Measurements from ENCODE around the gene POLA1. TPM values are rescaled to one million over a fixed set of nuclear protein-coding genes. Genes with fewer than 3 reads are reported as not detected.

POLA1 gene
- 10 to 100 TPM; 24.4 to 53.6 TPM for total RNA-seq
- 17.1 TPM for polyA plus RNA-seq (2013, experiment 1 of 2)
- 18.3 TPM for polyA plus RNA-seq (2013, experiment 2 of 2)
- long read RNA-seq, experiment 1, full-length matches to known transcripts: 1 of 8 reads
- long read RNA-seq, experiment 1, partial matches to known transcripts: 4 of 8 reads
- long read RNA-seq, experiment 1, other reads (novel, unspliced or antisense): 3 of 8 reads
- long read RNA-seq, experiment 2, full-length matches to known transcripts: 9 of 35 reads
- long read RNA-seq, experiment 2, partial matches to known transcripts: 12 of 35 reads
- long read RNA-seq, experiment 2, other reads (novel, unspliced or antisense): 14 of 35 reads
- long read RNA-seq, experiment 3, full-length matches to known transcripts: 38 of 143 reads
- long read RNA-seq, experiment 3, partial matches to known transcripts: 84 of 143 reads
- long read RNA-seq, experiment 3, other reads (novel, unspliced or antisense): 21 of 143 reads
- long read RNA-seq, experiment 4, partial matches to known transcripts: 0 of 1 reads
- long read RNA-seq, experiment 4, other reads (novel, unspliced or antisense): 1 of 1 reads

- peak; percentile 16 for TF ChIP-seq CTCF (conservative IDR thresholded peaks at IDR 0.05)
- peak within 1 kb of the TSS; percentile 49 for H3K27ac ChIP-seq (ENCODE audit: low read depth, low read length)
- H3K27ac Mint-ChIP-seq: peak within 1 kb of the TSS; percentile 99
- no peaks in the 10 kb centered on the region for H3K36me3 ChIP-seq (ENCODE audit: control insufficient read depth, insufficient read depth, low read length)
- H3K4me1 ChIP-seq (ENCODE audit: control insufficient read depth, insufficient read depth, low read length): no peaks in the 10 kb centered on the region
- DNase-seq: peak; percentile 100
- peaks cover 4% of the 10 kb centered on the region for H3K36me3 Mint-ChIP-seq (ENCODE audit: low read depth)
- peaks cover 21% of the 10 kb centered on the region for H3K4me1 Mint-ChIP-seq
- no peaks in the 10 kb centered on the region for H3K9me3 ChIP-seq (ENCODE audit: control insufficient read depth, low read length)
- no peaks in the 10 kb centered on the region for H3K27me3 ChIP-seq (ENCODE audit: control insufficient read depth, insufficient read depth, low read length, poor library complexity, severe bottlenecking)
- H3K9ac ChIP-seq (ENCODE audit: extremely low read depth, low read length, poor library complexity, severe bottlenecking): peak within 1 kb of the TSS; percentile 86
- 0% methylated on average over 64 of the region's 70 CpGs; no CpG with 5 or more reads in 1 of the 2 experiments for WGBS, 2 experiments (ENCODE audit: insufficient coverage in 1 of 2, insufficient read length in 1 of 2)
- peak within 1 kb of the TSS; percentile 95 for H3K4me3 Mint-ChIP-seq
- H3K4me3 ChIP-seq (ENCODE audit: low read length): peak within 1 kb of the TSS; percentile 93
- peaks cover 2% of the 10 kb centered on the region for H3K9me3 Mint-ChIP-seq
- H3K27me3 Mint-ChIP-seq (ENCODE audit: insufficient read depth): no peaks in the 10 kb centered on the region
These were observed at the start of gene POLA1 for GRCh38 chrX:24693453-24694202. Gene POLA1 (plus strand): TSS chrX:24693918. CDS start chrX:24693962, 44 bp downstream.

- H3K27ac ChIP-seq (ENCODE audit: low read depth, low read length): no peak overlapping the region
- no peaks in the 10 kb centered on the region for H3K9me3 Mint-ChIP-seq
- peaks cover 11% of the 10 kb centered on the region for H3K27me3 Mint-ChIP-seq (ENCODE audit: insufficient read depth)
- DNase-seq: peak; percentile 56
- H3K4me3 Mint-ChIP-seq: peak overlapping the region; percentile 69
- peak overlapping the region; percentile 80 for H3K4me3 ChIP-seq (ENCODE audit: low read length)
- H3K9me3 ChIP-seq (ENCODE audit: control insufficient read depth, low read length): no peaks in the 10 kb centered on the region
- H3K4me1 ChIP-seq (ENCODE audit: control insufficient read depth, insufficient read depth, low read length): no peaks in the 10 kb centered on the region
- H3K36me3 Mint-ChIP-seq (ENCODE audit: low read depth): no peaks in the 10 kb centered on the region
- no peaks in the 10 kb centered on the region for H3K36me3 ChIP-seq (ENCODE audit: control insufficient read depth, insufficient read depth, low read length)
- peak overlapping the region; percentile 32 for H3K27ac Mint-ChIP-seq
- peak overlapping the region; percentile 34 for H3K9ac ChIP-seq (ENCODE audit: extremely low read depth, low read length, poor library complexity, severe bottlenecking)
- H3K27me3 ChIP-seq (ENCODE audit: control insufficient read depth, insufficient read depth, low read length, poor library complexity, severe bottlenecking): no peaks in the 10 kb centered on the region
- TF ChIP-seq CTCF (conservative IDR thresholded peaks at IDR 0.05): no peak
- 13% methylated on average over 8 of the region's 10 CpGs; no CpG with 5 or more reads in 1 of the 2 experiments for WGBS, 2 experiments (ENCODE audit: insufficient coverage in 1 of 2, insufficient read length in 1 of 2)
- peaks cover 20% of the 10 kb centered on the region for H3K4me1 Mint-ChIP-seq
These were observed 47.7 kb upstream of the POLA1 start for GRCh38 chrX:24646006-24646405.

- Mint-ChIP-seq H3K27ac (peak overlapping the region; percentile 96), H3K4me3 (peak overlapping the region; percentile 69), H3K36me3 (ENCODE audit: low read depth) (no peaks in the 10 kb centered on the region), H3K27me3 (ENCODE audit: insufficient read depth) (peaks cover 11% of the 10 kb centered on the region), H3K9me3 (no peaks in the 10 kb centered on the region), H3K4me1 (peaks cover 20% of the 10 kb centered on the region)
- peak overlapping the region; percentile 80 for H3K4me3 ChIP-seq (ENCODE audit: low read length)
- H3K9ac ChIP-seq (ENCODE audit: extremely low read depth, low read length, poor library complexity, severe bottlenecking): peak overlapping the region; percentile 34
- peak; percentile 12 for TF ChIP-seq CTCF (conservative IDR thresholded peaks at IDR 0.05)
- H3K27ac ChIP-seq (ENCODE audit: low read depth, low read length): peak overlapping the region; percentile 73
- no peak for DNase-seq
- no peaks in the 10 kb centered on the region for H3K36me3 ChIP-seq (ENCODE audit: control insufficient read depth, insufficient read depth, low read length)
- no peaks in the 10 kb centered on the region for H3K4me1 ChIP-seq (ENCODE audit: control insufficient read depth, insufficient read depth, low read length)
- H3K27me3 ChIP-seq (ENCODE audit: control insufficient read depth, insufficient read depth, low read length, poor library complexity, severe bottlenecking): no peaks in the 10 kb centered on the region
- no peaks in the 10 kb centered on the region for H3K9me3 ChIP-seq (ENCODE audit: control insufficient read depth, low read length)
- WGBS, 2 experiments (ENCODE audit: insufficient coverage in 1 of 2, insufficient read length in 1 of 2): 0 to 1% methylated on average over 1 to 12 of the region's 13 CpGs
These were observed 47.0 kb upstream of the POLA1 start for GRCh38 chrX:24646745-24647182.
